Vagina (tissue), 2 donors: ENCODE results near the gene YTHDC1. TPM values are rescaled to one million over a fixed set of nuclear protein-coding genes. Genes with fewer than 3 reads are reported as not detected.
A peak's percentile ranks its signal among the peaks of the same experiment; 100 is the strongest.

Experiments
- DNase-seq, 2 donors: peaks; one replicate each; pipeline ENCODE4 v3.0.0-alpha.2; 2017; ENCODE audit errors: extremely low spot score in 2 of 2
- H3K27ac ChIP-seq: fragments of 200-600 bp; sonication (generic); one replicate; pipeline ENCODE4 v1.5.1; 2019
- H3K27me3 ChIP-seq: fragments of 200-600 bp; sonication (generic); one replicate; pipeline ENCODE4 v1.5.1; 2019
- H3K36me3 ChIP-seq, 2 donors: fragments of 200-600 bp; sonication (generic); one replicate each; pipeline ENCODE4 v1.5.1; 2017 to 2019
- H3K4me1 ChIP-seq: fragments of 200-600 bp; sonication (generic); one replicate; pipeline ENCODE4 v1.5.1; 2019
- H3K4me3 ChIP-seq, 2 donors: fragments of 200-600 bp; sonication (generic); 1 replicate in 1 of 2; 2 replicates in 1 of 2; pipeline ENCODE4 v1.5.1; 2016 to 2019
- H3K9me3 ChIP-seq: fragments of 200-600 bp; sonication (generic); one replicate; pipeline ENCODE4 v1.5.1; 2019
- POLR2A ChIP-seq, 2 donors: fragments of 450-650 bp; IDR thresholded peaks; one replicate each; pipeline ENCODE4 v1.6.1; 2017; ENCODE audit warnings: antibody characterized with exemption in 2 of 2, mild to moderate bottlenecking in 2 of 2, moderate library complexity in 2 of 2
- POLR2AphosphoS5 ChIP-seq, 2 donors: sonication (generic); formaldehyde crosslinking; IDR thresholded peaks; one replicate each; pipeline ENCODE4 v1.9.0; 2017; ENCODE audit warnings: antibody characterized with exemption in 2 of 2, mild to moderate bottlenecking in 2 of 2, low read depth in 1 of 2; ENCODE audit not compliant: insufficient read depth in 1 of 2
- intact Hi-C: fragments of 100-400 bp; cut with DNase I; formaldehyde crosslinking; loops from one replicate; pipeline ENCODE4 v1.15.1; 2023
- total RNA-seq: library from RNA; depleted of rRNA; stranded (reverse); fragments of >200 nt; gene quantifications from one replicate; pipeline ENCODE4 v1.2.3, GENCODE V29; 2016
- TF ChIP-seq, protein P1 (sequence below), 3 experiments: fragments of 450-650 bp in 2 of 3; fragments of 200-600 bp in 1 of 3; sonication (generic) in 1 of 3; IDR thresholded peaks; one replicate each; pipeline ENCODE4 v1.5.1; 2017 to 2019; ENCODE audit warnings: antibody characterized with exemption in 3 of 3, mild to moderate bottlenecking in 2 of 3, moderate library complexity in 2 of 3

Gene YTHDC1
- total RNA-seq, 1 donor from 2014 or later = 61.4 TPM

DNA sequence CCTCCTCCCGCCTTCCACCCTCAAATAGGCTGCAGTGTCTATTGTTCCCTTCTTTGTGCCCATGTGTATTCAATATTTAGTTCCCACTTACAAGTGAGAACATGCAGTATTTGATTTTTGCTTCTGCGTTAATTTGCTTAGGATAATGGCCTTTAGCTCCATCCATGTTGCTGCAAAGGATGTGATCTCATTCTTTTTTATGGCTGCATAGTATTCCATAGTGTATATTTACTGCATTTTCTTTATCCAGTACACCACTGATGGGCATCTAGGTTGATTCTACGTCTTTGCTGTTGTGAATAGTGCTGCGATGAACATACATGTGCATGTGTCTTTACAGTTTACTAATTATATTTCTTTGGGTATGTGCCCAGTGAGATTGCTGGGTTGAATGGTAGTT, 52.8 kb downstream of the YTHDC1 start:
- no peak for DNase-seq
- Histone ChIP-seq H3K9me3 (no peaks in the 10 kb centered on the region), H3K36me3 (no peaks in the 10 kb centered on the region), H3K27ac (no peak overlapping the region), H3K4me3 (no peak overlapping the region), H3K4me1 (no peaks in the 10 kb centered on the region), H3K27me3 (no peaks in the 10 kb centered on the region)
- TF ChIP-seq, protein P1, sequence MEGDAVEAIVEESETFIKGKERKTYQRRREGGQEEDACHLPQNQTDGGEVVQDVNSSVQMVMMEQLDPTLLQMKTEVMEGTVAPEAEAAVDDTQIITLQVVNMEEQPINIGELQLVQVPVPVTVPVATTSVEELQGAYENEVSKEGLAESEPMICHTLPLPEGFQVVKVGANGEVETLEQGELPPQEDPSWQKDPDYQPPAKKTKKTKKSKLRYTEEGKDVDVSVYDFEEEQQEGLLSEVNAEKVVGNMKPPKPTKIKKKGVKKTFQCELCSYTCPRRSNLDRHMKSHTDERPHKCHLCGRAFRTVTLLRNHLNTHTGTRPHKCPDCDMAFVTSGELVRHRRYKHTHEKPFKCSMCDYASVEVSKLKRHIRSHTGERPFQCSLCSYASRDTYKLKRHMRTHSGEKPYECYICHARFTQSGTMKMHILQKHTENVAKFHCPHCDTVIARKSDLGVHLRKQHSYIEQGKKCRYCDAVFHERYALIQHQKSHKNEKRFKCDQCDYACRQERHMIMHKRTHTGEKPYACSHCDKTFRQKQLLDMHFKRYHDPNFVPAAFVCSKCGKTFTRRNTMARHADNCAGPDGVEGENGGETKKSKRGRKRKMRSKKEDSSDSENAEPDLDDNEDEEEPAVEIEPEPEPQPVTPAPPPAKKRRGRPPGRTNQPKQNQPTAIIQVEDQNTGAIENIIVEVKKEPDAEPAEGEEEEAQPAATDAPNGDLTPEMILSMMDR (IDR thresholded peaks at IDR 0.05) = no peak
- no peak for TF ChIP-seq POLR2A (IDR thresholded peaks at IDR 0.05)
- TF ChIP-seq POLR2AphosphoS5 (IDR thresholded peaks at IDR 0.05; ENCODE audit: insufficient read depth in 1 of 2, low read depth in 1 of 2) = no peak
- intact Hi-C loops = no loop called here

- intact Hi-C loops = no loop called here
- no peak for DNase-seq
- Histone ChIP-seq H3K4me3 (no peak overlapping the region), H3K27me3 (no peaks in the 10 kb centered on the region), H3K36me3 (no peaks in the 10 kb centered on the region), H3K4me1 (no peaks in the 10 kb centered on the region), H3K27ac (no peak overlapping the region), H3K9me3 (no peaks in the 10 kb centered on the region)
- TF ChIP-seq POLR2A (IDR thresholded peaks at IDR 0.05) = no peak
- TF ChIP-seq, protein P1 (IDR thresholded peaks at IDR 0.05) = no peak
- no peak for TF ChIP-seq POLR2AphosphoS5 (IDR thresholded peaks at IDR 0.05; ENCODE audit: insufficient read depth in 1 of 2, low read depth in 1 of 2)
Observed at GRCh38 chr4:68291256-68291655, 58.6 kb downstream of the YTHDC1 start.

DNA sequence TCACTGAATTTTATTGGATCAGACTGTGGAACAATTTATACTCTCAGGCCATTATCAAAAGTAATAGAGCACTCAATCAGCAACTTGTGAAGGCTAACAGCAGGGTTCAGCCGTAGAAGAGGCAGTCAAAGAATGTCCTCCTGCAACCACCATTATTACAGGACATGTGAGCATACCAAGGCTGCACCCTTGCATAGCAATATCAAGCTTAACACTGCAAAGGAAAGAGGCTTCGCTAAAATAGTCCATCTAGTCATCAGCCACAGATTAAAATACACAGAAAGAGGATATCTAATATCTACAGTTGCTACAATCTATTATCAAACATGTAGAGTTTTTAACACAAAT, 61.5 kb downstream of the YTHDC1 start:
- no peaks in the 10 kb centered on the region for H3K9me3 ChIP-seq
- TF ChIP-seq, protein P1 (IDR thresholded peaks at IDR 0.05) = no peak
- no peak for TF ChIP-seq POLR2AphosphoS5 (IDR thresholded peaks at IDR 0.05; ENCODE audit: insufficient read depth in 1 of 2, low read depth in 1 of 2)
- no peak for TF ChIP-seq POLR2A (IDR thresholded peaks at IDR 0.05)
- H3K4me1 ChIP-seq = no peaks in the 10 kb centered on the region
- H3K27me3 ChIP-seq = no peaks in the 10 kb centered on the region
- no peak overlapping the region for H3K4me3 ChIP-seq
- H3K27ac ChIP-seq = no peak overlapping the region
- no peaks in the 10 kb centered on the region for H3K36me3 ChIP-seq
- intact Hi-C loops = no loop called here
- no peak for DNase-seq

GRCh38 chr4:68287704-68288392, 62.0 kb downstream of the YTHDC1 start:
- Histone ChIP-seq H3K27ac (no peak overlapping the region), H3K4me3 (no peak overlapping the region), H3K36me3 (no peaks in the 10 kb centered on the region), H3K9me3 (no peaks in the 10 kb centered on the region), H3K4me1 (no peaks in the 10 kb centered on the region), H3K27me3 (no peaks in the 10 kb centered on the region)
- DNase-seq = no peak
- TF ChIP-seq, protein P1 (IDR thresholded peaks at IDR 0.05) = no peak
- TF ChIP-seq POLR2A (IDR thresholded peaks at IDR 0.05) (no peak), POLR2AphosphoS5 (IDR thresholded peaks at IDR 0.05; ENCODE audit: insufficient read depth in 1 of 2, low read depth in 1 of 2) (no peak)
- intact Hi-C loops = no loop called here

DNA sequence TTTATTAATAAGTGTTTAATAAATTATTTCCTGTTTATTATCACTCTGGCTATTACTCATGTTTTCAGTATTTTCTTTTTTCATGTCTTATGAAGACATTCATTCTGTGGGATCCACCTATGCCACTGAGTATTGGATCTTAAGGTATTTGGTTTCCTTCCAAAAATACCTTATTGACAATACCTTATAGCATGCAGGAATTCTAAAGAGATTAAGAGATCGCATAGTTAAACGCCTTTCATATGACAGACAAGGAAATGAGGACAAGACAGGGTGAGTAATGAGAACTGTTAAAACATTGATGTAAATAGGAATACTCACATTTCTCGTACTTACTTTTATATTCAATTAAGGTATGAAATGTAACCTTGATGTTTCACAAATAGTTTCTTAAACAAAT, 66.2 kb downstream of the YTHDC1 start:
- no peaks in the 10 kb centered on the region for H3K27me3 ChIP-seq
- H3K4me3 ChIP-seq = no peak overlapping the region
- H3K4me1 ChIP-seq = no peaks in the 10 kb centered on the region
- H3K36me3 ChIP-seq = no peaks in the 10 kb centered on the region
- H3K9me3 ChIP-seq = no peaks in the 10 kb centered on the region
- H3K27ac ChIP-seq = no peak overlapping the region
- intact Hi-C loops = no loop called here
- DNase-seq = no peak
- peak in 1 of 2 donors; percentile 30 for TF ChIP-seq POLR2AphosphoS5 (IDR thresholded peaks at IDR 0.05; ENCODE audit: insufficient read depth in 1 of 2, low read depth in 1 of 2)
- TF ChIP-seq, protein P1 (IDR thresholded peaks at IDR 0.05) = no peak
- no peak for TF ChIP-seq POLR2A (IDR thresholded peaks at IDR 0.05)
